Body of pancreas (tissue), 4 donors: Measurements from ENCODE around the gene ROS1.

Source experiments
- CTCF ChIP-seq, 7 experiments: fragments of 450-650 bp in 4 of 7; fragments of 200-600 bp in 3 of 7; sonication (generic) in 3 of 7; IDR thresholded peaks; one replicate each; pipeline ENCODE4 v1.5.1; 2016 to 2019; ENCODE audit warnings: antibody characterized with exemption in 7 of 7
- POLR2A ChIP-seq, 3 donors: fragments of 450-650 bp; IDR thresholded peaks; one replicate each; pipeline ENCODE4 v1.6.1; 2016; ENCODE audit warnings: antibody characterized with exemption in 3 of 3, mild to moderate bottlenecking in 2 of 3

- TF ChIP-seq CTCF (IDR thresholded peaks at IDR 0.05) (no peak), POLR2A (IDR thresholded peaks at IDR 0.05) (no peak)
Observed at GRCh38 chr6:117456998-117457397, 31.3 kb upstream of the ROS1 start.
